GM18951 (cell line): ENCODE data around the gene WNT8A.
"Not testable (repeated sequence)": the region's sequence is repeated elsewhere in the genome, so short reads cannot be mapped to it uniquely, and the experiment has no call there.

ENCODE experiments used
- POLR2A ChIP-seq: IDR thresholded peaks from 4 replicates; pipeline ENCODE4 v1.6.1; 2011; ENCODE audit warnings: mild to moderate bottlenecking; ENCODE audit not compliant: insufficient read length, insufficient read depth; ENCODE audit errors: extremely low read depth
- in situ Hi-C: fragments of 300-500 bp; cut with MboI; formaldehyde crosslinking; loops from one replicate; pipeline ENCODE4 v1.12.0; 2022; ENCODE audit warnings: low sequenced_read_pairs, mixed read lengths, inconsistent platforms; ENCODE audit not compliant: unreplicated experiment

Gene WNT8A

GRCh38 chr5:138068742-138069600 lies 14.9 kb upstream of the WNT8A start:
- TF ChIP-seq POLR2A = no peak
- in situ Hi-C loops = no loop called here

GRCh38 chr5:138070026-138070425 lies 13.8 kb upstream of the WNT8A start:
- in situ Hi-C loops = not testable (repeated sequence)

DNA sequence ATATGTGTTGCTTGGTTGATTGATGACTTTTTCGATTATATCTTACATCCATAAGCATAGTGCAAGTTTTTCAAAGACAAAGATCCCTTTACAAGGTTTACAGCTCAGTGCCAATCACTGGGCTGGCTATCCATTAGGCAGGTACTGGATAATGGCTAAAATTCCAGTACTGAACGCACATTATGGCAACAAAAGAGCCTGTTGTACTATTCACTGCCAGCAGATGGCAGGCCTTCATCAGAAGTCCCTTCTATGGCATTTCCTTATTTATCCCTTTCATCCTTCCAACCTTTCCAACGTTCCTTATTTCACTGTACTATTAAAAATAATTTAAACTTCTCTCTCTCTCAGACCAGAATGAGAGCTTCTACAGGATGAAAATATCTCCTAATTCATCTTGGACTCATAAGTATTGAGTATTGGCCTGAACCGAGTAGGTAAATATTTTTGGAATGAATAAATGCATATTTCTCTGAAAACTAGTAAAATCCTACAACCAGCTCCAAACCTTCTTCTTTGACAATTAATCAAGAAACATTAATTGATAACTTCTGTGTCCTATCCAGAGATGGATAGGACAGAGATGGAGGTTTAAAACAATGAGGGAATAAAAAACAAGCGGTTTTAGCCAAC lies 6.7 kb upstream of the WNT8A start:
- in situ Hi-C loops = no loop called here
- TF ChIP-seq POLR2A = no peak

- no peak for TF ChIP-seq POLR2A
Measured at GRCh38 chr5:138078006-138078643, 5.7 kb upstream of the WNT8A start.

GRCh38 chr5:138082033-138082432 lies 1.8 kb upstream of the WNT8A start:
- TF ChIP-seq POLR2A = no peak

More at GRCh38 chr5:138078006-138078643, 5.7 kb upstream of the WNT8A start:
- in situ Hi-C loops = no loop called here

GRCh38 chr5:138091685-138092084 lies 7.9 kb downstream of the WNT8A start:
- no peak for TF ChIP-seq POLR2A
- in situ Hi-C loops = no loop called here

More at GRCh38 chr5:138082033-138082432, 1.8 kb upstream of the WNT8A start:
- in situ Hi-C loops = loop anchor here (10.0 kb wide), 1 partner anchor 53 kb away; the partner anchor contains the start of gene NME5

DNA sequence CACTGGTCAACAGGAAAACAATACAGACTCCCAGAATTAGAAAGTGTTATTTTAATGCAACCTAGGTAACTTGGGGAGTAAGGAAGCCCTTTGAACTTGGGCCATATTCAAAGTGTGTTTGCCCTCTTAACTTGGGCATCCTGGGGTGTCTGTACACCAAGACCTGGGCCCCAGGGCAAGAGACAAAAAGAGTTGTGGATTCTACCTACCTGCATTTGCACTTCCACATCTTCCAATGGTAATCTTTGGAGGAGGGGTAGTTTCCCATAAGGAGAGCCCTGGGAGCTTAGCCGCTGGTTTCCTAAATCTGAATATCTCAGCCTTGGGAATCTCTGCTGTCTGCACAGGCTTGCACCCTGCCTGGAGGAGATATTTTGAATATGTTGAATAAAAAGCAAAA lies 8.5 kb downstream of the WNT8A start:
- TF ChIP-seq POLR2A = no peak

GRCh38 chr5:138093036-138093435 lies 9.2 kb downstream of the WNT8A start:
- in situ Hi-C loops = no loop called here
- no peak for TF ChIP-seq POLR2A

More for the DNA sequence above, 8.5 kb downstream of the WNT8A start:
- in situ Hi-C loops = no loop called here

- TF ChIP-seq POLR2A = no peak
Measured at GRCh38 chr5:138095100-138095907, 11.5 kb downstream of the WNT8A start.

DNA sequence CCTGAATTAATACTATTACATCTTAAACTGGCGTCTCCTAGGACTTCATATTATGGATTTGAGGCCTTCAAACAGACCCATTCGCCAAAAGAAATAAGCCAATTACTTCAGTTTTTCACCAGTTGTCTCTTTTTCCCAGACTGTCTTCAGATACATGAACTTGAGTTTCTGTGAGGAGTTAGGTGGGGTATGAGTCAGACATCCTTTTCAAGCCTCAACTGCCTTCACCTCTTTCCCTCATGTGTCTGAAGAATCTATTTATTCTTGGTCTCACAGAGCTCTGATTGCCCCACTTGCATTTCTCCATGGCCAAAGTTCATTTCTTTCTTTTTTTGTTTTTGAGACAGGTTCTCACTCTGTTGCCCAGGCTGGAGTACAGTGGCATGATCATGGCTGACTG lies 12.5 kb downstream of the WNT8A start:
- in situ Hi-C loops = no loop called here
- TF ChIP-seq POLR2A = no peak

More at GRCh38 chr5:138095100-138095907, 11.5 kb downstream of the WNT8A start:
- in situ Hi-C loops = no loop called here

DNA sequence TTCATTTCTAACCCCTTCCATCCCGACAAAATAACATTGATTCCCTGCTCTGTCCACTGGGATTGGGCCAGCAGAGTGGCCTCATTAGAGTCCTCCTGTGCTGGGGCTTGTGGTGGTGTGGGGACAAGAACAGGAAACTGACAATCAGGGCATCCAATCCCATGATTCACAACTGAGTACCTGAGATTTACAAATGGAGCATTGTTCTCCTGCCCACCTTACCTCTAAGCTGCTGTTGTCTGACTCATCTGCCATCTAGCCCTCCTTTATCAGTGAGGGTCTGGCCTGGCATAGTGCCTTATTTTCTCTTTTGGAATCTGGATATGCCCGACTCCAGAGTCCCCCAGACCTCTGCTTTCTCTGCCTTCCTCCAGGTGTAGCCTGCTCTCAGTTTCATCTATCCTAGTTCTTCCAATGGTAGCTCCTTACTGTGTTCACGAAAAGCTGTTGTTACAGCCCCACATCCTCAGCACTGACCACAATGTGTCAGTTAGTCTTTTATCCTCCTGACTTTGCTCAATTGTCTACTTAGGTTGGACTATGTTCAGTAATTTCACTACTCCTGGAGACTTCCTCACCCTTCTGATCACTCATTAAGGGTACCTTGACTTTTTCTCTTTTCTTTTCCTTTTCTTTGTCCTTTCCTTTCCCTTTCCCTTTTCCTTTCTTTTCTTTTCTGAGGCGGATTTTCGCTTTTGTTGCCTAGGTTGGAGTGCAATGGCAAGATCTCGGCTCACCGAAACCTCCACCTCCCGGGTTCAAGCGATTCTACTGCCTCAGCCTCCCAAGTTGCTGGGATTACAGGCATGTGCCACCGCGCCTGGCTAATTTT lies 13.4 kb downstream of the WNT8A start:
- in situ Hi-C loops = no loop called here
- no peak for TF ChIP-seq POLR2A
